Spleen (tissue), 7 donors: ENCODE results near the gene FKBP9.
"Not testable (repeated sequence)": the region's sequence is repeated elsewhere in the genome, so short reads cannot be mapped to it uniquely, and the experiment has no call there.

Experiments used
- POLR2A ChIP-seq, 3 donors: fragments of 450-650 bp; IDR thresholded peaks; one replicate each; pipeline ENCODE4 v1.5.1; 2017; ENCODE audit warnings: antibody characterized with exemption in 3 of 3, mild to moderate bottlenecking in 1 of 3
- TF ChIP-seq, protein P1 (sequence below), 11 experiments: fragments of 200-600 bp in 7 of 11; fragments of 450-650 bp in 4 of 11; sonication (generic) in 4 of 11; IDR thresholded peaks in 8 of 11; conservative IDR thresholded peaks in 3 of 11; 1 replicate in 7 of 11; 2 replicates in 4 of 11; pipeline versions ENCODE4 v1.4.0 to v1.8.0; 2016 to 2021; ENCODE audit warnings: antibody characterized with exemption in 11 of 11, inconsistent platforms in 4 of 11, mild to moderate bottlenecking in 1 of 11
- donor health status: DM: no; HTN: no; CAD: no; lungs with moderate emphysema.
- donor health status: DM: no; HTN: no; CAD: no.
- donor health status: DM: no; HTN: no; CAD: no.

GRCh38 chr7:33004104-33004616, 46.9 kb downstream of the FKBP9 start:
- not testable (repeated sequence) for TF ChIP-seq POLR2A (IDR thresholded peaks at IDR 0.05)
- TF ChIP-seq, protein P1, sequence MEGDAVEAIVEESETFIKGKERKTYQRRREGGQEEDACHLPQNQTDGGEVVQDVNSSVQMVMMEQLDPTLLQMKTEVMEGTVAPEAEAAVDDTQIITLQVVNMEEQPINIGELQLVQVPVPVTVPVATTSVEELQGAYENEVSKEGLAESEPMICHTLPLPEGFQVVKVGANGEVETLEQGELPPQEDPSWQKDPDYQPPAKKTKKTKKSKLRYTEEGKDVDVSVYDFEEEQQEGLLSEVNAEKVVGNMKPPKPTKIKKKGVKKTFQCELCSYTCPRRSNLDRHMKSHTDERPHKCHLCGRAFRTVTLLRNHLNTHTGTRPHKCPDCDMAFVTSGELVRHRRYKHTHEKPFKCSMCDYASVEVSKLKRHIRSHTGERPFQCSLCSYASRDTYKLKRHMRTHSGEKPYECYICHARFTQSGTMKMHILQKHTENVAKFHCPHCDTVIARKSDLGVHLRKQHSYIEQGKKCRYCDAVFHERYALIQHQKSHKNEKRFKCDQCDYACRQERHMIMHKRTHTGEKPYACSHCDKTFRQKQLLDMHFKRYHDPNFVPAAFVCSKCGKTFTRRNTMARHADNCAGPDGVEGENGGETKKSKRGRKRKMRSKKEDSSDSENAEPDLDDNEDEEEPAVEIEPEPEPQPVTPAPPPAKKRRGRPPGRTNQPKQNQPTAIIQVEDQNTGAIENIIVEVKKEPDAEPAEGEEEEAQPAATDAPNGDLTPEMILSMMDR (IDR thresholded peaks at IDR 0.05 in 8 of 11, conservative IDR thresholded peaks at IDR 0.05 in 3 of 11) = not testable (repeated sequence)
